ENCODE results near the gene LPCAT1.

DNA sequence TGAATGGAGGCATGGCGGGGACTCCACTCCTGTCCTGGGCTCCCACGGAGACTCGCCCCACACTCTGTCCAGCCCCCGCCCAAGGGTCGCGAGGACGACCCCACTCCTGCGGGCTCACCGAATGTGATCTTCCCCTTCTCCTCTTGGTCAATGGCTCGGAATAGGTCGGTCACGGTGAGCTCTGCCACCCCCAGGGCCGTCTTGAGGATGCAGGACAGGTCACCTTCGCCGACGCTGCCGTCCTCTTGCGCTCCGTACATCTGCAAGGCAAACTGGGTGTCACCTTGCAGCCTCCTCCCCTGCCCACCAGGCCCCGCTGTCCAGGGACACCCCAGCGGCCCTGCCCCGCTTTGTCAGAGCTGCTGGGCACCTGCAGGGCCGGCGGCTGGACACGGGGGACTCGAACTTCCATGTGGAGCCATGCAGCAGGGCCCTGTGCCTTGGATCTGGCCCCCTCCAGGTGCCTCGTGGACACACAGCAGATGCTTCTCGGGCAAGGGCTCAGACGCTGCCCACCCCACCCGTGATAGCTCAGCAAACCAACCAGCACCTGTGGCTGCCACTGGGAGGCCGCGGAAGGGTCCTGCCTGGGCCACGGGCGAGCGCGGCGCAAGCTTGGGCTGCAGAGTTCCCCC lies 57.0 kb downstream of the LPCAT1 start:
- TF ChIP-seq, protein P1, sequence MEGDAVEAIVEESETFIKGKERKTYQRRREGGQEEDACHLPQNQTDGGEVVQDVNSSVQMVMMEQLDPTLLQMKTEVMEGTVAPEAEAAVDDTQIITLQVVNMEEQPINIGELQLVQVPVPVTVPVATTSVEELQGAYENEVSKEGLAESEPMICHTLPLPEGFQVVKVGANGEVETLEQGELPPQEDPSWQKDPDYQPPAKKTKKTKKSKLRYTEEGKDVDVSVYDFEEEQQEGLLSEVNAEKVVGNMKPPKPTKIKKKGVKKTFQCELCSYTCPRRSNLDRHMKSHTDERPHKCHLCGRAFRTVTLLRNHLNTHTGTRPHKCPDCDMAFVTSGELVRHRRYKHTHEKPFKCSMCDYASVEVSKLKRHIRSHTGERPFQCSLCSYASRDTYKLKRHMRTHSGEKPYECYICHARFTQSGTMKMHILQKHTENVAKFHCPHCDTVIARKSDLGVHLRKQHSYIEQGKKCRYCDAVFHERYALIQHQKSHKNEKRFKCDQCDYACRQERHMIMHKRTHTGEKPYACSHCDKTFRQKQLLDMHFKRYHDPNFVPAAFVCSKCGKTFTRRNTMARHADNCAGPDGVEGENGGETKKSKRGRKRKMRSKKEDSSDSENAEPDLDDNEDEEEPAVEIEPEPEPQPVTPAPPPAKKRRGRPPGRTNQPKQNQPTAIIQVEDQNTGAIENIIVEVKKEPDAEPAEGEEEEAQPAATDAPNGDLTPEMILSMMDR (conservative IDR thresholded peaks at IDR 0.05; ENCODE audit: low read length), result no peak
- TF ChIP-seq EZH2phosphoT487 (IDR thresholded peaks at IDR 0.05; ENCODE audit: borderline replicate concordance), result no peak

All from Loucy (cell line).